PC-9 (cell line): Measurements from ENCODE around the gene MXRA8. TPM values are rescaled to one million over a fixed set of nuclear protein-coding genes. Genes with fewer than 3 reads are reported as not detected.
A peak's percentile ranks its signal among the peaks of the same experiment; 100 is the strongest.

Experiments used
- BruUV-seq: library from RNA; stranded (reverse); fragments of 400-500 nt; replicated peaks from 2 replicates; lab custom pipeline; 2021; lab: Mats Ljungman, UMichigan
- CTCF ChIA-PET: fragments of 300-600 bp; sonication (Branson Sonifier 250); formaldehyde crosslinking; loops from one replicate; lab custom pipeline; 2022; ENCODE audit warnings: antibody characterized with exemption; lab: Charles Lee
- POLR2A ChIA-PET: fragments of 300-600 bp; sonication (Branson Sonifier 250); formaldehyde crosslinking; loops from one replicate; lab custom pipeline; 2022; ENCODE audit warnings: antibody characterized with exemption; ENCODE audit not compliant: unreplicated experiment; lab: Charles Lee
- DNase-seq, 2 experiments: peaks; one replicate each; pipeline versions ENCODE4 v3.0.0 to v3.0.0-alpha.2; 2015 to 2022; ENCODE audit warnings: mixed read lengths in 1 of 2
- H2AFZ ChIP-seq: fragments of 200-600 bp; sonication (generic); 2 replicates; pipeline ENCODE4 v1.8.1; 2017; ENCODE audit warnings: antibody characterized with exemption
- H3F3A ChIP-seq: fragments of 200-600 bp; sonication (generic); 2 replicates; pipeline ENCODE4 v1.8.1; 2017; ENCODE audit warnings: antibody characterized with exemption, mild to moderate bottlenecking, low read depth; ENCODE audit not compliant: insufficient read depth
- H3K27ac ChIP-seq: fragments of 200-600 bp; sonication (generic); 2 replicates; pipeline ENCODE4 v1.6.1; 2016; ENCODE audit warnings: mixed run types
- H3K27me3 ChIP-seq: fragments of 200-600 bp; sonication (generic); 2 replicates; pipeline ENCODE4 v1.6.1; 2016; ENCODE audit warnings: low read depth, mixed run types; ENCODE audit not compliant: insufficient read depth
- H3K36me3 ChIP-seq: fragments of 200-600 bp; sonication (generic); 2 replicates; pipeline ENCODE4 v1.6.1; 2016; ENCODE audit warnings: low read depth, mixed run types
- H3K4me1 ChIP-seq: fragments of 200-600 bp; sonication (generic); replicated peaks from 2 replicates; pipeline ENCODE4 v1.6.1; 2016; ENCODE audit warnings: mixed run types; ENCODE audit not compliant: insufficient read depth
- H3K4me2 ChIP-seq: fragments of 200-600 bp; sonication (generic); 2 replicates; pipeline ENCODE4 v1.6.1; 2017; ENCODE audit warnings: mixed run types
- H3K4me3 ChIP-seq: fragments of 200-600 bp; sonication (generic); 2 replicates; pipeline ENCODE4 v1.6.1; 2016; ENCODE audit warnings: mixed run types
- H3K79me2 ChIP-seq: fragments of 200-600 bp; sonication (generic); 2 replicates; pipeline ENCODE4 v1.6.1; 2017; ENCODE audit warnings: low read depth, mixed run types
- H3K9me2 ChIP-seq: fragments of 200-600 bp; sonication (generic); 2 replicates; pipeline ENCODE4 v1.8.1; 2017; ENCODE audit warnings: mild to moderate bottlenecking; ENCODE audit not compliant: insufficient read depth
- H3K9me3 ChIP-seq: fragments of 200-600 bp; sonication (generic); 2 replicates; pipeline ENCODE4 v1.8.1; 2016; ENCODE audit warnings: low read depth; ENCODE audit not compliant: insufficient read depth
- H4K20me1 ChIP-seq: fragments of 200-600 bp; sonication (generic); 2 replicates; pipeline ENCODE4 v1.8.1; 2017; ENCODE audit not compliant: insufficient read depth
- CTCF ChIP-seq: fragments of 200-600 bp; sonication (generic); conservative IDR thresholded peaks from 2 replicates; pipeline ENCODE4 v1.6.1; 2017; ENCODE audit warnings: mixed run types, antibody characterized with exemption, mild to moderate bottlenecking, moderate library complexity
- EZH2 ChIP-seq: fragments of 200-600 bp; sonication (generic); IDR thresholded peaks from 2 replicates; pipeline ENCODE4 v1.8.0; 2017; ENCODE audit warnings: antibody characterized with exemption, low read depth
- intact Hi-C: fragments of 100-400 bp; cut with micrococcal nuclease; formaldehyde crosslinking; loops from one replicate; pipeline ENCODE4 v1.10.0; 2022; ENCODE audit not compliant: unreplicated experiment
- total RNA-seq: library from RNA; stranded (reverse); gene quantifications from 2 replicates; pipeline ENCODE4 v1.2.3, GENCODE V29; 2021

MXRA8 gene
- total RNA-seq, 1 experiment from 2014 or later = 0.55 TPM

- Histone ChIP-seq H3K9me3 (no peaks in the 10 kb centered on the region), H3K27me3 (no peaks in the 10 kb centered on the region), H3K4me3 (peak overlapping the region; percentile 81; the same call in 1 of the 2 replicates), H3K27ac (no peak overlapping the region), H3K4me1 (peaks cover 30% of the 10 kb centered on the region), H3K4me2 (peak overlapping the region; percentile 89), H3K36me3 (no peaks in the 10 kb centered on the region), H3K9me2 (no peaks in the 10 kb centered on the region), H2AFZ (no peak overlapping the region), H3F3A (peaks cover 29% of the 10 kb centered on the region; the same call in 1 of the 2 replicates), H3K79me2 (peaks cover 27% of the 10 kb centered on the region; the same call in 1 of the 2 replicates), H4K20me1 (peaks cover 31% of the 10 kb centered on the region)
- no peak for DNase-seq
- intact Hi-C loops = no loop called here
- ChIA-PET CTCF (no interaction called here), POLR2A (no interaction called here)
- TF ChIP-seq EZH2 = no peak
- no peak for TF ChIP-seq CTCF
- BruUV-seq = no TSS peak
These were observed 48.3 kb downstream of the MXRA8 start for GRCh38 chr1:1310109-1310385.

GRCh38 chr1:1309251-1310108 lies 48.9 kb downstream of the MXRA8 start:
- intact Hi-C loops = loop anchor here (1.0 to 10.0 kb wide), 3 partner anchors 35 to 305 kb away; partner anchors contain the start of gene HES4
- H3K9me2 ChIP-seq = no peaks in the 10 kb centered on the region
- DNase-seq = peak; percentile 49 to 55
- H3K9me3 ChIP-seq = no peaks in the 10 kb centered on the region
- peaks cover 35% of the 10 kb centered on the region for H3K4me1 ChIP-seq
- TF ChIP-seq EZH2 (no peak), CTCF (no peak)
- H3K27me3 ChIP-seq = no peaks in the 10 kb centered on the region
- peak overlapping the region; percentile 89 for H3K4me2 ChIP-seq
- no peak overlapping the region for H3K27ac ChIP-seq
- H3K79me2 ChIP-seq = peaks cover 21% of the 10 kb centered on the region; the same call in 1 of the 2 replicates
- H4K20me1 ChIP-seq = peaks cover 32% of the 10 kb centered on the region
- H3K36me3 ChIP-seq = no peaks in the 10 kb centered on the region
- peak overlapping the region; percentile 89; the same call in 1 of the 2 replicates for H2AFZ ChIP-seq
- TSS peak; percentile 40 for BruUV-seq
- H3K4me3 ChIP-seq = peak overlapping the region; percentile 81
- CTCF ChIA-PET = interaction anchor here (0.6 kb wide), 1 partner anchor 72 kb away, joined by 3 read pairs; no protein-coding TSS in a partner anchor
- peaks cover 29% of the 10 kb centered on the region; the same call in 1 of the 2 replicates for H3F3A ChIP-seq
- POLR2A ChIA-PET = interaction anchor here (0.5 to 0.8 kb wide), 2 partner anchors 18 to 121 kb away, joined by 3 to 16 read pairs; no protein-coding TSS in a partner anchor

- Histone ChIP-seq H3K27ac (peak overlapping the region; percentile 41), H3F3A (peaks cover 31% of the 10 kb centered on the region; the same call in 1 of the 2 replicates), H3K79me2 (peaks cover 21% of the 10 kb centered on the region; the same call in 1 of the 2 replicates), H3K9me3 (no peaks in the 10 kb centered on the region), H2AFZ (peak overlapping the region; percentile 89), H3K4me3 (peak overlapping the region; percentile 81), H3K27me3 (no peaks in the 10 kb centered on the region), H4K20me1 (peaks cover 32% of the 10 kb centered on the region), H3K36me3 (no peaks in the 10 kb centered on the region), H3K9me2 (no peaks in the 10 kb centered on the region), H3K4me1 (peaks cover 36% of the 10 kb centered on the region), H3K4me2 (peak overlapping the region; percentile 89)
- POLR2A ChIA-PET = interaction anchor here (0.8 kb wide), 1 partner anchor 122 kb away, joined by 3 read pairs; no protein-coding TSS in a partner anchor
- TF ChIP-seq CTCF = no peak
- no peak for TF ChIP-seq EZH2
- CTCF ChIA-PET = interaction anchor here (0.6 kb wide), 1 partner anchor 72 kb away, joined by 3 read pairs; no protein-coding TSS in a partner anchor
- BruUV-seq = no TSS peak
- intact Hi-C loops = loop anchor here (1.0 to 10.0 kb wide), 4 partner anchors 35 to 304 kb away; partner anchors contain the start of gene HES4
- no peak for DNase-seq
These were observed 49.6 kb downstream of the MXRA8 start for GRCh38 chr1:1308756-1309250.
